Endothelial cell of umbilical vein (primary cell): Measurements from ENCODE around the gene PTN.

ENCODE experiments used
- CTCF ChIP-seq, 2 donors: IDR thresholded peaks; 1 replicate in 1 of 2; 2 replicates in 1 of 2; pipeline ENCODE4 v1.5.1; 2011; ENCODE audit warnings: low read length in 2 of 2, mild to moderate bottlenecking in 2 of 2, moderate library complexity in 2 of 2, control low read depth in 1 of 2, inconsistent platforms in 1 of 2, low read depth in 1 of 2; ENCODE audit not compliant: insufficient read depth in 1 of 2; ENCODE audit errors: extremely low read depth in 1 of 2
- EZH2 ChIP-seq: IDR thresholded peaks from 2 replicates; pipeline ENCODE4 v1.6.1; 2012; ENCODE audit warnings: borderline replicate concordance, low read depth, mild to moderate bottlenecking, moderate library complexity, low read length, inconsistent platforms; ENCODE audit not compliant: severe bottlenecking
- POLR2A ChIP-seq: IDR thresholded peaks from 2 replicates; pipeline ENCODE4 v1.6.1; 2012; ENCODE audit warnings: low read depth, mild to moderate bottlenecking, control low read depth, low read length
- POLR2AphosphoS5 ChIP-seq: IDR thresholded peaks from 2 replicates; pipeline ENCODE4 v1.6.1; 2012; ENCODE audit warnings: low read depth, mild to moderate bottlenecking, control low read depth, low read length, moderate library complexity; ENCODE audit not compliant: insufficient read depth

DNA sequence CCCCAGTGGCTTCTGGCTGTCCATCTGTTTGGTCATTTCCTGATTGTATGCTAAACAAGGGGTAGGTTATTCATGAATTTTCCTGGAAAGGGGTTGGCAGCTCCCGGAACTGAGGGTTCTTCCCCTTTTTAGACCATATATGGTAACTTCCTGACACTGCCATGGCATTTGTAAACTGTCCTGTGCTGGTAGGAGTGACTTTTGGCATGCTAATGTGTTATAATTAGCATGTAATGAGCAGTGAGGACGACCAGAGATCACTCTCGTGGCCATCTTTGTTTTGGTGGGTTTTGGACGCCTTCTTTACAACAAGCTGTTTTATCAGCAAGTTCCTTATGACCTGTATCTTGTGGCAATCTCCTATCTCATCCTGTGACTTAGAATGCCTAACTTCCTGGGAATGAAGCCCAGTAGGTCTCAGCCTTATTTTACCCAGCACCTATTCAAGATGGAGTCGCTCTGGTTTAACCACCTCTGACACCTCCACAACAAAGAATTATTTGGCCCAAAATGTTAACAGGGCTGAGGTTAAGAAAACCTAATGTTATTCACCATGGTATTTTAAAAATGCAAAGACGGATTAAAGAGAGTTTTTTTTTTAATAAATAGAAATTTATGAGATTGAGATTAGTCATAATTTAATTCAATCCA is 2.4 kb upstream of the PTN start:
- TF ChIP-seq POLR2A (no peak), CTCF (IDR thresholded peaks at IDR 0.05; ENCODE audit: extremely low read depth in 1 of 2, insufficient read depth in 1 of 2, low read depth in 1 of 2, low read length in 2 of 2) (no peak), POLR2AphosphoS5 (no peak), EZH2 (no peak)
